GM20000 (cell line): ENCODE results near the gene LGR6.

Source experiments
- DNase-seq: peaks from one replicate; pipeline ENCODE4 v3.0.0; 2012; ENCODE audit warnings: low spot score
- CTCF ChIP-seq: IDR thresholded peaks from 2 replicates; pipeline ENCODE4 v1.5.1; 2012; ENCODE audit warnings: mild to moderate bottlenecking, control low read depth; ENCODE audit errors: extremely low read depth, missing control alignments

Gene LGR6

GRCh38 chr1:202182040-202182877 lies 11.3 kb upstream of the LGR6 start:
- TF ChIP-seq CTCF, result no peak
- DNase-seq, result no peak

GRCh38 chr1:202184750-202185460 lies 8.7 kb upstream of the LGR6 start:
- peak; percentile 72 for TF ChIP-seq CTCF
- DNase-seq, result peak; percentile 70

GRCh38 chr1:202186327-202186726 lies 7.3 kb upstream of the LGR6 start:
- no peak for DNase-seq
- TF ChIP-seq CTCF, result no peak

GRCh38 chr1:202187041-202187671 lies 6.4 kb upstream of the LGR6 start:
- no peak for TF ChIP-seq CTCF
- DNase-seq, result no peak

GRCh38 chr1:202187697-202188407 lies 5.7 kb upstream of the LGR6 start:
- TF ChIP-seq CTCF, result no peak
- DNase-seq, result no peak

- DNase-seq, result peak; percentile 67
- peak; percentile 49 for TF ChIP-seq CTCF
Measured at GRCh38 chr1:202189001-202189790, 4.4 kb upstream of the LGR6 start.
